GM12864 (cell line): Measurements from ENCODE around the gene NHSL2.

Experiments used
- DNase-seq: peaks from one replicate; pipeline ENCODE4 v3.0.0-alpha.2; 2011; ENCODE audit warnings: low read depth
- H3K4me3 ChIP-seq: 2 replicates; pipeline ENCODE4 v1.5.1; 2011; ENCODE audit warnings: mild to moderate bottlenecking, low read depth, low read length, control low read depth
- TF ChIP-seq, protein P1 (sequence below): IDR thresholded peaks from 2 replicates; pipeline ENCODE4 v1.5.1; 2011; ENCODE audit warnings: low read depth, mild to moderate bottlenecking, moderate library complexity, low read length, control low read depth, inconsistent platforms; ENCODE audit errors: missing control alignments

The NHSL2 gene

DNA sequence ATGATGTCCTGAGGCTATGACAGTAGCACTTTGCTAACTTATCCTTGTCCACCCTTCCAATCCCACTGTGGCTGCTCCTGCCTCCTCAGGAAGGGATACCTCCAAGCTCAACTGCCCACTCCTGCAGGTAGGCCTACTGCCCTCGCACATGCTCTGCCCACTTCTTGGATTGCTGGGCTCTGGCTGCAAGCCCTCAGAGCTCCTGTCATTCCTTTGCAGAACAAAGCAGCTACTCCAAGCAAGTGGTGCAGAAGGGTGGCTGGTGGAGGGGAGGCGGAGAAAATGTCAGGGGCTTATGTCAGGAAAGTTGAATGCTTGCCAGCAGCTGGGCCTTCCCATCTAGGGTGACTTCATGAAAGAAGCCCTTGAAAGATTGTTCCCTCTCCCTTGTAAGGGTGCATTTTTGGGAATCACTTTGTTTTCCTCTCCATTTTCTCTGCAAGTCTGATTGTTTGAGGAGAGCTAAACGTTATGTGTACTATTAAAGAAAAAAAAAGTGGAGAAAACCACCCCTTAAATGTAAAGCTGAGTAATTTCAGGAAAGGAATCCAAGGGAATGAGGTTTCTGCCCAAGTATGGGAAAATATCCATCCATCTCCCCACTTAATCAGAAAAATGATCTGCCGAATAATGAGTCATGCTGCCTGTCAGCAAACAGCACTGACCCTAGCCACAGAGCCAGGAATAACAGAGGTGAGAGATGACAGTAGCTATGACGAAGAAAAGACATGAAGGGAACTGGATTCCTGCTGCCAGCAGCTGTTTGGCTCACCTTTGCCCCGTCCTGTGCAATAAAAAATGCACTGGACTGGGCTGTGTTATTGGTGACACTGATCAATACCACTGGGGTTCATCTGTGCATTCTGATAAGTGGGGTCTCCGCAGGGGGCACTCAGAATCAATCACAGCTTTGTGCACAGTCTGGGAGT is 119.1 kb downstream of the NHSL2 start:
- TF ChIP-seq, protein P1, sequence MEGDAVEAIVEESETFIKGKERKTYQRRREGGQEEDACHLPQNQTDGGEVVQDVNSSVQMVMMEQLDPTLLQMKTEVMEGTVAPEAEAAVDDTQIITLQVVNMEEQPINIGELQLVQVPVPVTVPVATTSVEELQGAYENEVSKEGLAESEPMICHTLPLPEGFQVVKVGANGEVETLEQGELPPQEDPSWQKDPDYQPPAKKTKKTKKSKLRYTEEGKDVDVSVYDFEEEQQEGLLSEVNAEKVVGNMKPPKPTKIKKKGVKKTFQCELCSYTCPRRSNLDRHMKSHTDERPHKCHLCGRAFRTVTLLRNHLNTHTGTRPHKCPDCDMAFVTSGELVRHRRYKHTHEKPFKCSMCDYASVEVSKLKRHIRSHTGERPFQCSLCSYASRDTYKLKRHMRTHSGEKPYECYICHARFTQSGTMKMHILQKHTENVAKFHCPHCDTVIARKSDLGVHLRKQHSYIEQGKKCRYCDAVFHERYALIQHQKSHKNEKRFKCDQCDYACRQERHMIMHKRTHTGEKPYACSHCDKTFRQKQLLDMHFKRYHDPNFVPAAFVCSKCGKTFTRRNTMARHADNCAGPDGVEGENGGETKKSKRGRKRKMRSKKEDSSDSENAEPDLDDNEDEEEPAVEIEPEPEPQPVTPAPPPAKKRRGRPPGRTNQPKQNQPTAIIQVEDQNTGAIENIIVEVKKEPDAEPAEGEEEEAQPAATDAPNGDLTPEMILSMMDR: no peak
- no peak for DNase-seq
- no peak overlapping the region for H3K4me3 ChIP-seq

DNA sequence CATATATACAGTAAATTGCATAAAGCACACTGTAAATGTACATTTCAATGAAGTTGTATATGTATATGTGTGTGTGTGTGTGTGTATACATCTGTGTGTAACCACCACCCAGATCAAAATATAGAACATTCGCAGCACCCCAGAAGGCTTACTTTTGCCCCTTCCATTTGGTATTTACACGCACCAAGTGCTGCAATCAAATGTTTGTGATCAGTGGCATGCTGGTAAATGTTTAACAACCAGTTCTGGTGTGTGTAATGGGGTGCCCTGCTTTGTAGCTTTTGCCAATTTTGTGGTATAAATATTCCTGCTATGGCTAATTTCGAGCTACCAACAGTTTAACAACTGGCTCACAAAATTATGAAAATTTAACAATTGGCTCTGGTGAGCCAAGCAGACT is 119.8 kb downstream of the NHSL2 start:
- no peak for DNase-seq
- TF ChIP-seq, protein P1: no peak
- H3K4me3 ChIP-seq: no peak overlapping the region

DNA sequence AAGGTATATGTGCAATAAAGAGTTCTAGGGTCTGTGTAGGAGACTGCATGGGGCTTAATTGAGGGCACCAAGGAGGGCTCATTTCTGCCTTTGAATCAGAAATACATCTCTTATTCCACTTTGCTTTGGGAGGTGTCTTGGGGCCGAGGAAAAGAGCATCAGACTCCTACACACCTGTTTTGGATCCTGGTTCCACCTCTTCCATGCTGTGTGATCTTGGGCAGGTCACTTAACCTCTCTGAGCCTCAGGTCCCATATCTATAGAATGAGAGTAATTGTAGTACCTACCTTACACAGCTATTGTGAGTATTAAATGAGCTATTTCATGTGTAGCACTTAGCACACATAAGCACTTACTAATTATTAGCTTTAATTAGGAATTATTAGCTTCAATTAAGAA is 120.5 kb downstream of the NHSL2 start:
- DNase-seq: no peak
- TF ChIP-seq, protein P1: no peak
- H3K4me3 ChIP-seq: no peak overlapping the region

DNA sequence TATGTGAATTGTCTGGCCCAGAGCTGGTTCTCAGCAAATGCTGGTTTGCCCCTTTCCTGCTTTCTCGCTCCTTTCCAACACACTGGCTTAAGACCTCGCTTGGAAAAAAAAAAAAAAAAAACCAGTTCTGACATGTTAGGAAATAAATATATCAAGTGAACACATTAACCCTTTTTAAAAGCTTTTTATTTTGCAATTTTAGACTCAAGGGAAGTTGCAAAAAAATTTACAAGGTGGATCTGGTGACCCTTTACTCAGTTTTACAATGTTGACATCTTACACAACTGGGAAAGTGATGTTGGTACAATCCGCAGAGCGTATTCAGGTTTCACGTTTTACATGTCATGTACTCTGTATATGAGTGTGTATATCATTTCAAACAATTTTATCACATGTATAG is 121.0 kb downstream of the NHSL2 start:
- H3K4me3 ChIP-seq: no peak overlapping the region
- TF ChIP-seq, protein P1: no peak
- DNase-seq: no peak

DNA sequence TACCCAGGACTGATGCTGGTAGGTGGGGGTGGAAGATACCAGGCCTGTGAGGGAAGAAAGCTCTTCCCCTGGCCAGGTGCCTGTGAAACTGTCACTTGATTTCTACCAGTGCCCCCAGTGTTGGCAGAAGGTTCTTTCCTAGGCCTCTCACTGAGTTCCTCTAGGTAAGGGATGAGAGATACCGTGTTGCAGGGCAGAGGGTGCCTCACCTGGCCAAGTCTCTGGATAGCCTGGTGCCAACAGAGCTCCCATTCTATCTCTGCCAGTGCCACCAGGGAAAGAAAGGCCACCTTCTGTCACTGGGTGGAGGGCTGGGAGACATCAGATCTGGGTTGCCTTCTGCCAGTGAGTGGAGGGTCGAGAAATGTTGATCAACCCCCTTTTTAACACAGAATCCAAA is 127.0 kb downstream of the NHSL2 start:
- no peak overlapping the region for H3K4me3 ChIP-seq
- DNase-seq: no peak
- TF ChIP-seq, protein P1: no peak

DNA sequence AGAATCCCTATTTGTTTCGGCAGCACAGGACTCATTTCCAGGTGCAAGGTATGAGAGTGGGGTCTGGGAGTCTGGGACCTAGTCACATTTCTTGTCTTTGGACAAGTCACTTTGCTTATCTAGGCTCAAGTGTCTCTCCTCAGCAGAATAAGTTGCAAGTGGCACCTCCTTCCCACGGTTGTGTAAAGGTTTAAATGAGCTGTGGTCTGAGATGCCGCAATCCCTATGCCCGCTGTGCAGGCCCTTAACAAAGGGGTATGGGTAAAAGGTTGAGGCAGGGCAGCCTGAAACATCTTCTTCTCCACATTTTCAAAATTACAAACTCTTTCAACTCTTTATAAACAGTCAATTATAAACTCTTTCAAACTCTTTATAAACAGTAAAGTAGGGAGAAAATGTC is 127.4 kb downstream of the NHSL2 start:
- TF ChIP-seq, protein P1: no peak
- no peak overlapping the region for H3K4me3 ChIP-seq
- DNase-seq: no peak

DNA sequence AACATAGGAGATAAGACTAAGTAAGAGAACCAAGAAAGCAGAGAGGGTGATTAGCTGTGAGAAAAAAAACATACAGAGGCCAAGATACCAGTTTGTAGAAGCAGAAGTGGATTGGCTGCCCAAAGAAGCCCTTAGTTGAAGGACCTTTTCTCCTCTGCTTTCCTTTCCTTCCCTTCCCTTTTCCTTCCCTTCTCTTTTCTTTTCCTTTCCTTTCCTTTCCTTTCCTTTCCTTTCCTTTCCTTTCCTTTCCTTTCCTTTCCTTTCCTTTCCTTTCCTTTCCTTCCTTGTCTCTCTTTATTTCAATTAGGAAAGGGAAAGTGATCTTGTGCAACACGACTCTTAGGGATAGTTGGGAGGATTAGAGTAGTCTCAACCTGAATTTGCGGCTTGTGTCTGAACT is 128.2 kb downstream of the NHSL2 start:
- no peak for DNase-seq
- TF ChIP-seq, protein P1: no peak

More for the DNA sequence above, 128.2 kb downstream of the NHSL2 start:
- no peak overlapping the region for H3K4me3 ChIP-seq
